ENCODE data around the gene ERLEC1. TPM values are rescaled to one million over a fixed set of nuclear protein-coding genes. Genes with fewer than 3 reads are reported as not detected.

Gene ERLEC1
- total RNA-seq, 1 experiment from 2014 or later: 70.2 TPM

GRCh38 chr2:53782676-53783075 is 4.2 kb upstream of the ERLEC1 start:
- no peak for DNase-seq (ENCODE audit: low read depth)

DNA sequence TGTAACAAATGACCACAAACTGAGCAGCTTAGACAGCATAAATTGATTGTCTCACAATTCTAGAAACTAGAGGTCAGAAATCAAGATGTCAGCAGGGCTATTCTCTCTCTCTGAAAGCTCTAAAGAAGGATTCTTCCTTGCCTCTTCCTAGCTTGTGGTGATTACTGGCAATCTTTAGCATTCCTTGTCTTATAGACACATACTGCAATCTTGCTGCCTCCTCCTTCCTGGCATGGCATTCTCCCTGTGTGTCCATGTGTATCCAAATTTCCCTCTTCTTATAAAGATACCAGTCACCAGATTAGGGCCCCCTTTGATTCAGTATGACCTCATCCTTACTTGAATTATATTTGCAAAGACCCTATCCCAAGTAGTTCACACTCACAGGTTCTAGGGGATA is 2.4 kb upstream of the ERLEC1 start:
- no peak for DNase-seq (ENCODE audit: low read depth)

DNA sequence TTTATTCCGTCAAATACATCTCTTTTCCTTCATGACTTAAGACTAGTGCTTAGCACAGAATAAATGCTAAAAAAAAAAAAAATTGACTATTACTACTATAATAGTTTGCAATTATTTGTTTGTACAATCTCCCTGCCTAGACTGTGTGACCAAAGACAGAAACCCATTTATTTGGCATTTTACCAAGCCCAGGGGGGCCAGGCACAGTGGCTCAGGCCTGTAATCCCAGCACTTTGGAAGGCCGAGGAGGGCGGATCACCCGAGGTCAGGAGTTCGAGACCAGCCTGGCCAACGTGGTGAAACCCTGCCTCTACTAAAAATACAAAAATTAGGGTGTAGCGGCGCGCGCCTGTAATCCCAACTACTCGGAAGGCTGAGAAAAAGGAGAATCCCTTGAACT is 1.5 kb upstream of the ERLEC1 start:
- DNase-seq (ENCODE audit: low read depth): no peak

- DNase-seq (ENCODE audit: low read depth): no peak
Measured at GRCh38 chr2:53786352-53786704, 516 bp upstream of the ERLEC1 start.

DNA sequence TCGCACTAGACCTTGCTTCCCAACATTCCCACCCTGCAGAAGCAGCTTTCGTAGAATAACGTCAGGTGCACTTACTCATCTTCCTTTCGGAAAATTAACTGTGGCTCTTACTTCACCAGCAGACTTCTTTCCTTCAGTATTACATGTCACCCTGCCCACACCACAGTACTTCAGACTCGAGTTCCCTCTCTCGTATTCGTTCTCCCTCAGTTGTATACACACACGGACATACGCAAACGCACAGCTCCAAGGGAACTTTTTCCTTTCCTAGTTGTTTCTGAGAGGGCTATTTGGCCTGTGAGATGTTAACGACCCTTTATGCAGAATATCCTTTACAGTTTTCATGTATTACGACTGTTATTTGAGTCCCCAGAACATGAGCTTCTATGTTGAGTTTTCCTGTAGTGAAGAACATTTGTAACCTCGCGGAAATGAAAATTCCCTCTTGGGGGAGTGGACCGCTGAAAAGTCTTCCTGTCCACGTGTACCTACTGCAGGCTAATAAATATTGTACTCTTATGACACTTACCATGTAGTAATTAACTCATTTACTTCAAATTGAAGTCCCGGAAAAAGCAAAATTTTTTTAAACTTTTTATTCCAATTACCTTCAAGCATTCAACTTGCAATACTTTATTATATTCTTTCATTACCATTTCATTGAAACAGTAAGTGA is 908 bp downstream of the ERLEC1 start:
- DNase-seq (ENCODE audit: low read depth): peak; percentile 21

- DNase-seq (ENCODE audit: low read depth): no peak
Measured at GRCh38 chr2:53793261-53793660, 6.4 kb downstream of the ERLEC1 start.

DNA sequence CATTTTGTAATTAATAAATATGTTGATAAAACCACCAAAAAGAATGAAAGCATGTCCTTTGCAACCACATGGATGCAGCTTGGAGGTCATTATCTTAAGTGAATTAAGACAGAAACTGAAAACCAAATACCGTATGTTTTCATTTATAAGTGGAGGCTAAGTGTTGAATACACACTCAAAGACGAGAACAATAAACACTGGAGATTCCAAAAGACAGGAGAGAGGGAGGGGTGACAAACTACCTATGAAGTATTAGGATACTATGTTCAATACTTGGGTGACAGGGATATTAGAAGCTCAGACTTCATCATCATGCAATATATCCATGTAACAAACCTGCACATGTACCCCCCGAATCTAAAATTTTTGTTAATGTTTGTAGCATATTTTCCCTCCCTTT is 7.0 kb downstream of the ERLEC1 start:
- no peak for DNase-seq (ENCODE audit: low read depth)

GRCh38 chr2:53801547-53801946 is 14.7 kb downstream of the ERLEC1 start:
- DNase-seq (ENCODE audit: low read depth): no peak

GRCh38 chr2:53802617-53803151 is 15.8 kb downstream of the ERLEC1 start:
- DNase-seq (ENCODE audit: low read depth): no peak

- DNase-seq (ENCODE audit: low read depth): no peak
Measured at GRCh38 chr2:53811601-53812000, 24.8 kb downstream of the ERLEC1 start.

GRCh38 chr2:53813151-53813550 is 26.3 kb downstream of the ERLEC1 start:
- DNase-seq (ENCODE audit: low read depth): no peak

DNA sequence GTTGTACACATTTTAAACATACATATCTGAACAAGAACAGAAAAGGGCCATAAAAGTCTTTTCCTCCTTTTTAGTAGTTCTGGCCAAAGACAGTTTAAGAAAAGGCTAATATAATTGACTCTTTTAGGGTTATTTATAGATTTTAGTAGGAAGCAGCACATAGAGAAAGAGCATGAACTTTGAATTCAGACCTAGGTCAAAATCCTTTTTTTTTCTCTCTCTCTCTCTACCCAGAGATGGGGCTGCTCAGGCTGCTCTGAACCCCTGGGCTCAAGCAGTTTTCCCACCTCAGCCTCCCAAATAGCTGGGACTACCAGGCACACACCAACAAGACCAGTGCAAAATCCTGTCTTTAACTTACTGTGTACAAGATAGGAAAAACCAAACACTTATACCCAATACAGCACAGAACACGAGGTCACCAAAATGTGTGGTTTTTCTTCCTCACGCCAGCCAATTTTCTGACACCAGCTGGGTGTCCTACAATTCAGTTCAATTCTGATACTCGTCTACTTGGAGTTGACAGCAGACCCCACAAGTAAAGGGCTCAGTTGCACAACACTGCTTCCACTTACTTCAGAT is 32.1 kb downstream of the ERLEC1 start:
- DNase-seq (ENCODE audit: low read depth): no peak

DNA sequence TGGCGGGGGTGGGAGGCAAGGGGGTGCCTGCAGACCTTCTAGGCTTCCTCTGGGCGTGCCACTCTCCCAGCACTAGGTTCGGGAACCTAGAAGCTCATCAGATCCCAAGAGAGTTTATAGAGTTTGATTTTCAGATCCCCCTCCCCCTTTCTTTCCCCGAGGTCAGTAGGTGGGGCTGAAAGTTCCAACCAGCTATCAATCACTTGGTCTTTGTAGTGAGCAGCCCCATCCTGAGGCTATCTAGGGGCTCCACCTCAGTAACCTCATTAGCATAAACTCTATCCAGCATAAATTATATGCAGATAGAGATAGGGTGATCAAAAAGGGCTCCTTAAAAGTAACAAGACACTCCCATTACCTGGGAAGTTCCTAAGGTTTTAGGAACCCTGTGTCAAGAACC is 32.8 kb downstream of the ERLEC1 start:
- no peak for DNase-seq (ENCODE audit: low read depth)

DNA sequence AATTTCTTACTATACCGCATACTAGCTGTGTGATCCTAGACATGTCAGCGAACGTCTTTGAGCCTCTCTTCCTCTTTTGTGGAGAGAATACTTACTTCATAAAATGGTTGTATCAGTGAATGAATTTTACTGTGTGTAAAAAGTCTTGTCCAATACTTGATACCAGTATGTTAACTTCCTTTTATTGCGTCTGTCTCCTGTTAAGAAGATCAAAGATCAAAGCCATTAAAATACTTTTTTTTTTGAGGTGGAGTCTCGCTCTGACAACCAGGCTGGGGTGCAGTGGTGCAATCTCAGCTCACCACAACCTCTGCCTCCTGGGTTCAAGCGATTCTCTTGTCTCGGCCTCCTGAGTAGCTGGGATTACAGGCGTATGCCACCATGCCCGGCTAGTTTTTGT is 33.2 kb downstream of the ERLEC1 start:
- DNase-seq (ENCODE audit: low read depth): no peak

DNA sequence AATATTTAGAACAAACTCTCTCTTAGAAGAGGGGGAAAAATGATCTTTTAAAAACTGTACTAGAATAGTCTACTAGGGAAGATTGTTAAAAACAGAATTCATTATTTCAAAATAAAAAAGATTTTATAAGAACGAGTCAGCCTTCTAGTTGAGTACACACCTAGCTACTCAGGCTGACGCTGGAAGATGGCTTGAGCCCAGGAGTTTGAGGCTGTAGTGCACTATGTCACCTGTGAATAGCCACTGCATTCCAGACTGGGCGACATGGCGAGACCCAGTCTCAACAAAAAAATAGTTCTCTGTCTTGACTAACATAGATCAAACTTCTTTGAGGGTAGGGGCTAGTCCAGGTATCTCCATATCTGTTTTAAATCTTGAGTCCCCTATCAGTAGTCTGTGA is 33.9 kb downstream of the ERLEC1 start:
- no peak for DNase-seq (ENCODE audit: low read depth)

- no peak for DNase-seq (ENCODE audit: low read depth)
Measured at GRCh38 chr2:53821810-53822209, 35.0 kb downstream of the ERLEC1 start.

- peak; percentile 10 for DNase-seq (ENCODE audit: low read depth)
Measured at GRCh38 chr2:53823639-53824038, 36.8 kb downstream of the ERLEC1 start.

GRCh38 chr2:53826030-53826410 is 39.2 kb downstream of the ERLEC1 start:
- DNase-seq (ENCODE audit: low read depth): no peak

GRCh38 chr2:53826587-53827397 is 39.9 kb downstream of the ERLEC1 start:
- DNase-seq (ENCODE audit: low read depth): no peak

GRCh38 chr2:53827398-53828175 is 40.7 kb downstream of the ERLEC1 start:
- DNase-seq (ENCODE audit: low read depth): no peak

DNA sequence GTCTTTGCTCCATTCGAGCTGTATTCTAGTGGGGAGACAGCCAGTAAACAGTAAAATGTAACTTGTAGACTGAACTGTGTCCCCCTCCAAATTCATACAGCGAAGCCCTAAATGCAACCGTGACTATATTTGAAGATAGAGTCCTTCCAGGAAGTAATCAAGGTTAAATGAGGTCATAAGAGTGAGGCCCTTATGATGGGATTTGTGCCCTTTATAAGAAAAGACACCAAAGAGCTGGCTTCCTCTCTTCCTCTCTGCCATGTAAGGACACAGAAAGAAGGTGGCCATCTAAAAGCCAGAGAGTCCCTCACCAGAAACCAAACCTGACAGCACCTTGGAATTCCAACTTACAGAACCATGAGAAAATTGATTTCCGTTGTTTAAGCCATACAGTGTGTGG is 41.5 kb downstream of the ERLEC1 start:
- no peak for DNase-seq (ENCODE audit: low read depth)

Measured in HT1080 (cell line).